HUDEP-2 (cell line): Measurements from ENCODE around the gene GNAZ.

Experiments used
- DNase-seq, 76 experiments: peaks; one replicate each; lab custom pipeline; 2025; ENCODE audit not compliant: unreplicated experiment in 76 of 76; lab: John Stamatoyannopoulos, UW

The GNAZ gene

GRCh38 chr22:23090457-23090835 is 20.1 kb downstream of the GNAZ start:
- no peak for DNase-seq

- no peak for DNase-seq
Observed at GRCh38 chr22:23091760-23092159, 21.4 kb downstream of the GNAZ start.

GRCh38 chr22:23092217-23092955 is 22.1 kb downstream of the GNAZ start:
- no peak for DNase-seq

- no peak for DNase-seq
Observed at GRCh38 chr22:23093051-23093788, 22.9 kb downstream of the GNAZ start.

GRCh38 chr22:23094260-23094659 is 23.9 kb downstream of the GNAZ start:
- DNase-seq, result no peak

GRCh38 chr22:23094695-23095681 is 24.7 kb downstream of the GNAZ start:
- DNase-seq, result no peak

GRCh38 chr22:23095733-23096342 is 25.5 kb downstream of the GNAZ start:
- no peak for DNase-seq

- DNase-seq, result no peak
Observed at GRCh38 chr22:23097412-23098229, 27.3 kb downstream of the GNAZ start.

- no peak for DNase-seq
Observed at GRCh38 chr22:23098230-23098705, 27.9 kb downstream of the GNAZ start.

- DNase-seq, result no peak
Observed at GRCh38 chr22:23098718-23099530, 28.6 kb downstream of the GNAZ start.

- no peak for DNase-seq
Observed at GRCh38 chr22:23099531-23099804, 29.1 kb downstream of the GNAZ start.

- DNase-seq, result peak in 1 of 76 experiments; percentile 6
Observed at GRCh38 chr22:23100124-23100801, 29.9 kb downstream of the GNAZ start.

- no peak for DNase-seq
Observed at GRCh38 chr22:23101524-23101923, 31.2 kb downstream of the GNAZ start.

- no peak for DNase-seq
Observed at GRCh38 chr22:23102002-23102655, 31.8 kb downstream of the GNAZ start.

GRCh38 chr22:23102776-23103175 is 32.5 kb downstream of the GNAZ start:
- DNase-seq, result peak in 6 of 76 experiments; percentile 5 to 31 (median 12)

GRCh38 chr22:23103199-23103954 is 33.1 kb downstream of the GNAZ start:
- DNase-seq, result no peak
